PFSK-1 (cell line): ENCODE results near the gene HCRT.

Experiments
- FOXP2 ChIP-seq: optimal IDR thresholded peaks from 2 replicates; pipeline ENCODE3; 2011; ENCODE audit warnings: borderline replicate concordance, control low read depth, inconsistent platforms; ENCODE audit not compliant: insufficient read depth; ENCODE audit errors: extremely low read length, extremely low read depth
- POLR2AphosphoS5 ChIP-seq: IDR thresholded peaks from 2 replicates; pipeline ENCODE4 v1.6.1; 2012; ENCODE audit warnings: low read depth, mild to moderate bottlenecking, control low read depth, low read length, moderate library complexity
- REST ChIP-seq, 2 experiments: IDR thresholded peaks; 2 replicates each; pipeline versions ENCODE4 v1.6.1 to v1.8.0; 2011 to 2012; ENCODE audit warnings: low read depth in 2 of 2, low read length in 2 of 2, control low read depth in 1 of 2, inconsistent platforms in 1 of 2, mild to moderate bottlenecking in 1 of 2, moderate library complexity in 1 of 2; ENCODE audit not compliant: insufficient read depth in 1 of 2
- SIN3A ChIP-seq: IDR thresholded peaks from 2 replicates; pipeline ENCODE4 v1.6.1; 2012; ENCODE audit warnings: mild to moderate bottlenecking, low read length, moderate library complexity, borderline replicate concordance; ENCODE audit not compliant: insufficient read depth
- TAF1 ChIP-seq: IDR thresholded peaks from 2 replicates; pipeline ENCODE4 v1.6.1; 2012; ENCODE audit warnings: low read length, control low read depth, borderline replicate concordance; ENCODE audit not compliant: insufficient read depth

The HCRT gene

GRCh38 chr17:42153919-42154742 lies 31.1 kb downstream of the HCRT start:
- TF ChIP-seq TAF1 (no peak), REST (IDR thresholded peaks at IDR 0.05; ENCODE audit: insufficient read depth in 1 of 2, low read depth in 2 of 2, low read length in 2 of 2) (no peak), FOXP2 (no peak), POLR2AphosphoS5 (no peak)

DNA sequence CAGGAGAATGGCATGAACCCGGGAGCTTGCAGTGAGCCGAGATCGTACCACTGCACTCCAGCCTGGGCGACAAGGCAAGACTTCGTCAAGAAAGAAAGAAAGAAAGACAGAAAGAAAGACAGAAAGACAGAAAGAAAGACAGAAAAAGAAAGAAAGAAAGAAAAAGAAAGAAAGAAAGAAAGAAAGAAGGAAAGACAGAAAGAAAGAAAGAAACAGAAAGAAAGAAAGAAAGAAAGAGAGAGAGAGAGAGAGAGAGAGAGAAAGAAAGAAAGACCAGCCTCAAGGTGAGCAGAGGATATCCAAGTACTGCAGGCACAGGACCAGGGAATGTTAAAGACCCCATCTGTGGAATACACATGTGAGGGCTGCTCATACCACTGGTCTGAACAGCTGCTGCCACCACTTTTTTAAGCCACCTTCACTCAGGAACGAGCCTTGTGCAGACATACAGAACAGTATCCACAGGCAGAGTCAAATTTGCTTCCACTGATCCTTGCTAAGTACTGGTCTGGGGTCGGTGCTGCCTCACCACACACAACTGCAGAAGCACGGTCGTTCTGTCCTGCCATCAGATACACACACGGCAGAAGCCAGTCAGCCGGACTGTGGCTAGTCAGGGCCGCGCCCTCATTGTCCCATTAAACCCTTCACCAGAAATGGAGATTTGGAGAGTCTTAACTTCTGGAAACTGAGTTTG lies 38.2 kb downstream of the HCRT start:
- TF ChIP-seq POLR2AphosphoS5 (no peak), REST (IDR thresholded peaks at IDR 0.05; ENCODE audit: insufficient read depth in 1 of 2, low read depth in 2 of 2, low read length in 2 of 2) (no peak)

DNA sequence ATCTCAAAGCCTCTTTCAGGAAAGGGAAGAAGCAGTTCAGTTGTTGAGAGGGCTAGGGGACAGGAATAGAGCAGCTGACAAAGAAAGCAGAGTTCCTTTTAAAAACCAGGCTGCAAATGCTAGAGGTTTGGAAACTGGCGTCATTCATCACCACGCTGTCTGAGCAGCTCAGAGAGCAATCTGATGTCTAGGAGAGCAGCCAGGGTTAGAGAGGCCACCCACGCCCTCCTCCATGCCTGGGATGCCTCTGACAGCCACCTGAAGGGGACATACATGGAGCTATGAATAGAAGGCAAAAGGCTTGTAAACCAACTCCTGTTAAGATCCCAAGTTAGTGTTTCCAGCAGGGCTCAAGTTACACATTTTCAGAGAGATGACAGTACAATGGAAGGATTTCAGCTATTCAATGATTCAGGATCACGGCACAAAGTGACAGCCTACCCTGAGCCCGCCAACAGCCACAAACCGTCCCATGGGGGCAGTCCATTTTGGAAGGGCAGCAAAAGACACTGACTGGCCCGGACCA lies 42.8 kb downstream of the HCRT start:
- TF ChIP-seq POLR2AphosphoS5 (no peak), FOXP2 (no peak), TAF1 (no peak), REST (IDR thresholded peaks at IDR 0.05; ENCODE audit: insufficient read depth in 1 of 2, low read depth in 2 of 2, low read length in 2 of 2) (no peak), SIN3A (no peak)

GRCh38 chr17:42141382-42141781 lies 43.9 kb downstream of the HCRT start:
- TF ChIP-seq TAF1, result no peak
- no peak for TF ChIP-seq SIN3A
- TF ChIP-seq FOXP2, result no peak
- no peak for TF ChIP-seq REST (IDR thresholded peaks at IDR 0.05; ENCODE audit: insufficient read depth in 1 of 2, low read depth in 2 of 2, low read length in 2 of 2)
- TF ChIP-seq POLR2AphosphoS5, result no peak
